GM18499 (cell line): ENCODE data around the gene TANC1.

Experiments used
- ATAC-seq: cut with Tn5 transposase; IDR thresholded peaks from one replicate; pipeline ENCODE4 v1.9.1; 2021; ENCODE audit warnings: moderate number of reproducible peaks; ENCODE audit not compliant: insufficient read depth, unreplicated experiment

TANC1 gene

GRCh38 chr2:159275111-159275510, 306.7 kb downstream of the TANC1 start:
- ATAC-seq, result no peak

GRCh38 chr2:159279700-159280099, 311.3 kb downstream of the TANC1 start:
- ATAC-seq, result no peak

GRCh38 chr2:159281002-159281401, 312.6 kb downstream of the TANC1 start:
- ATAC-seq, result no peak
